DMS 273 (cell line): ENCODE results near the gene MAPK8IP1.

ENCODE experiments used
- DNase-seq: peaks from one replicate; lab custom pipeline; 2025; ENCODE audit not compliant: unreplicated experiment; lab: John Stamatoyannopoulos, UW

MAPK8IP1 gene

DNA sequence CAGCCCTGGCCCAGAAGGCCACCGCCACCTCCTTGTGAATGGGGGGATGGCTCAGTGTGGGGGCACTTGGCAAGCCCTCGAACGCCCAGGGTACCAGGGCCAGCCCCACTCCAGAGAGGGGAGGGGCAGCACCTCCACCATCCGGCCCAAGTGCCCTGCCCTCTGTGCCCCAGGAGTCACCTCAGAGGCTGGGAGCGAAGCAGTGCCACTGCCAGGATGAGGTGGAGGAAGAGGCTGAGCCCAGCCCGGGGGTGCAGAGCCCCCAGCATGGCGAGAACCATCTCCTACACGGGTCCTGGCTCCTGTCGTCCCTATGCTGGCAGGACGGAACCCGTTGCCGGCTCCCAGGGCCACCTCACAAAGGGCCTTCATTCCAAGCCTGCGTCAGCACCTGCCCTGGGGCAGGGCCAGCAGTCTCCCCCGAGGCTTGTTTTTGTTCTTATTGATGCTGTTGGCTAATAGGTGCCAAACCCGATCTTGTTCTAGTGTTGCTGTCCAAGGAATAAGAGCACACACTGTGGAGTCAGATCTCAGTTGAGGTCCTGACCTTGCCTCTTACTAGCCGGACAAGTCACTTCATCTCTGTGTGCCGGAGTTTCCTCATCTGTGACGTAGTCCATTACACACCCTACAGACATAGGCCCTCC, 21.6 kb downstream of the MAPK8IP1 start, which contains the start of gene FREY1:
FREY1 (minus strand) TSS at position 307 of the 647 bp plus-strand sequence; CDS start at position 281, 26 bp downstream.
- no peak for DNase-seq

DNA sequence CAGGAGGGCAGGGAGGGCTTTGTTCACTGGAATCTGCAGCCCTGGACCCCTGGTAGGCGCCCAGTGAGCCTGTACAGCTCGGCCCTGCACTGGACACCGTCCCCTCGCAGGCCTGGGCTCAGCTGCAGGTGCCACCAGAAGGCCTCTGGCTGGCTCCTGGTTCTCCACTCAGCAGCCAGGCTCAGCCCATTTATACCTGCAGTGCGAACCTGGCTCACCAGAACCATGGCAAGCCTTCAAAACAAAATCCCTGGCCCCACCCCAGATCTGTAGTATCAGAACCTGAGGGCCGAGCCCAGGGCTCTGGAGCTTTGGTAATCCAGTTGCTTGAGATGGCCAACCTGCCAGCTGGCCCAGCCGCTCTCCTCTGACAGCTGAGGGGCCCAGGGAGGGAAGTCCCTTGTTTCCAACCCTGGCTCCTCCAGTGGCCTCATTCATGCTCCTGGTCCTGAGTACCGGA, 22.5 kb downstream of the MAPK8IP1 start:
- DNase-seq, result peak; percentile 15

DNA sequence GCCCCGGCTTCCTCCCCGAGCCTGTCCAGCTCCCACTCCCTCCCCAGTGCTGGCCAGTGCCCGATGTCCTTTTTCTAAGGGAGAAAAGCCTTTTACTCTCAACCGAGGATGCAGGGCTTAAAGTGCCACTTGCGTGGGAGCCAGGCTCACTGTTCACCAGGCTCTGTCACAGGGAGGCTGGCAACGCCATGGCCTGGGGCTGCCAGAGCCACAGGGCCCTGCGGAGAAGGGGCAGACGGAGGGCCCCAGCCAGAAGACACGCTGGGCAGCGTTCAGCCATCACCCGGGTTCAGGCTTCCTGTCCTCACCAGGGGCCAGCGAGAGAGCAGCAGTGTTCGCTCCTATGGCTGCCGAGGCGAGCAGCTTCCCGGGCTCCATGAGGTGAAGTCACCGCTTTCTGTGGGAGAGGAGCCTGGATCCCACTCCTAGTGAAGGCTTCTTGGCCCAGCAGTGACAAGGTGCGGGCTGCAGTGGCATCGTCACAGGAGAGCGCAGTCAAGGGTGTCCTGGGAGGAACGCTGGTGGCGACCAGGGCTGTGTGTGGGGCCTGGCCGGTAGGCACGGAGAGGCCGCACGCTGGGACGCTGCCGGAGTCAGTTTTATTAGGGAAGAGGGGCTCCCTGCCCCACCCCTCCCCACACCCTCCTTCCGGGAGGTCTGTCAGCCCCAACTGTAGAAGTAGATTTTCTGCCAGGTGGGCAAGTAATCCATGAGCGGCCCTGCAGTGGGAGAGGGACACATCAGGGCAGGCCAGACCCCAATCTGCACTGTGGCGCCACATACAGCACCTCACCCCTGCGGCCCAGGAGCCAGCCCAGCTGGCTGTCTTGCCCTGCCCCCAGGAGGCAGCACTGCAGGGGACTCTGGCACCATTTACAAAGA, 24.4 kb downstream of the MAPK8IP1 start:
- DNase-seq, result no peak

DNA sequence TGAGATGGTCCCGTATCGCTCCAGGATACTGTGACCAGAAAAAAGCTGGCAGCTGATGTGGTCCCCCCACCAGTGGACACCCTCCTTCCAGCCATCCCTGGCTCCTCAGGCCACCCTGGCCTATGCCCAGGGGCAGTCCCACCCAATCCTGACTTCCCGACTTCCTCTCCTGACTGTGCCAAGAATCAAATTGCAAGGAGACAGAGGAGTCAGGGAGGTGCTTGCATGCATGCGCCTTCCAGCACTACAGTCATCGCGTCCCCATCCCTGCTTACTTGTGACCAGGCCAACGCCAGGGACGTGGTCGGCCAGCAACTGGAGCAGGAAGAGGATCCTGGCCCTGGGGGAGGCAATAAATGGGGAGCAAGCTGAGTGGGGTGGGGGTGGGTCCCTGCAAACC, 25.2 kb downstream of the MAPK8IP1 start:
- no peak for DNase-seq

DNA sequence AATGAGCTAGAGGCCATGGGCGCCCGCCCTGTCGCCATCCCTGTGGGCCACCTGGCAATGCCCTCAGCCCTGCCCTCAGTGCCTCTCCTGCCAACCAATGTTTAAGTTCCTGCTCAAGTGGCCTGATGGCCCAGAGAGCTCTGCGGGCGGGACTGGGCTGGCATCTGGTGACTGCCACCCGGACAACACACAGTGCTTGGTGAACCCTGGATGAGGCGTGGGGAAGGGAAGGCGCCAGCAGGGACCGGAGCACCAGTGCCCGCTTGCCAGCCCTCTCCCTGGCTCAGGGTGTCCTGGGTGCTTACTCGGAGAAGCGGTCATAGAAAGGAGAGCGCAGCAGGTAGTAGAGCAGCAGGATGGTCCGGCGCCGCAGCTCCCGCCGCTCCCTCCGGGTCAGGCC, 28.1 kb downstream of the MAPK8IP1 start:
- DNase-seq, result no peak

DNA sequence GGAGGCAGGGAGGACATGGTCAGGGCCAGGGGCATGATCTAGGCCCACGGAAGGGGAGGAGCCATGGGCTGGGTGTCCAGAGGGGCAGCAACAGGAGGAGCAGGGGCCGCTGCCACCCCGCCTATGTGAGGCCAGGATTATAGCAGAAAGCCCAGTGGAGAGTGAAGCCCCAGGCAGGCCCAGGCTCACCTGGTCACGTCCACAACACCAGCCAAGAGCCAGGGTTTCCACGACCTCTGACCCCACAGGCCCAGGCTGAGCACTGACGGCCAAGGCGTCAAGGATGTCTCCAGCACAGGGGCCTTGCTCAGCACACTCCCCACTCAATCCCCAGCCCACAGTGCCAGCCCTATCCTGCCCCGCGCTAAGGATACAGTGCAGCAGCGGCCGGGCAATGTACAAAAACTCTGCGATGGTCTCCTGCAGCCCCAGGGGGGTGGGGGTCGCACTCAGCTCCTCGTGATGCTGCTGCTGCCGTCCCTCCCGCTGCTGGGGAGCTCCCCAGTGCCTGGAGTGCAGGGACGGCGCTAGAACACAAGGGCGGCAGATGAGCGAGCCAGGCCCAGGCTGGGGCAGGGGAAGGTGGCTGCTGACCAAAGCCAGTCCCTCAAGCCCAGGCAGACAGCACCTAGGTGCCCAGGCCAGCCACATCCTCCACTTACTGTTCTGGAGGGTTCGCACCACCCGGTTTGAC, 28.6 kb downstream of the MAPK8IP1 start:
- no peak for DNase-seq

DNA sequence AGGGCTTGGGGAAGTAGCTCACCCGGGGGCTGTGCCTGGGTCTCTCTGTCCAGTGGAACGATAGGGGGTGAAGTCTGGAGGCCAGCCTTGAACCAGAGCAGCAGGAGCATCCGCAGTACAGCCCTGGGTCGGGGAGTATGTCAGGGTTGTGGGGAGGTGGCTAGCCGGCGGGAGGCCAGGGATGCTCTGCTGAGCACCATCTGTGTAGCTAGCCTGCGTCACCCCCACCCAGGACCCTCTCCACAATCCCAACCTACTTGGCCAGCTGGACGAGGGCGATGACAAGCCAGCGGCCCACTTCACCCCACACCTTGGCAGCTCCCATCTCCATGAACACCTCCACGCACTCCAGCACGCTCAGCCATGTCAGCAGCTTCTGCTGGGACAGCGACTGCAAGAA, 30.0 kb downstream of the MAPK8IP1 start:
- no peak for DNase-seq

DNA sequence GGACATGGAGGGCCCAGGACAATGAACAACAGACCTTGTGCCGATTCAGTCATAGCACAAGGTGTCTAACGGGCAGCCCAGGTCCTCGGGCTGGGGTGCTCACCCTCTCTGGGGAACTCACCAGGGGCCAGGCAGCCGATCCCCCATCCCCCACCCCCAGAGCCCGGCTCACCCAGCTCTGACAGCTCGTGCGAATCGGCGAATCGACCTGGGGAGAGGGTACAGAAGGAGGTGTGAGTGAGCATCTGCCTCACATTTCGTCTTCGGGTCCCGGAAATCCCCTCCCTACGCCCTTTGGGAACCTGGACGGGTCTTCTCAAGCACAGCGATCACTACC, 31.8 kb downstream of the MAPK8IP1 start:
- peak; percentile 34 for DNase-seq

DNA sequence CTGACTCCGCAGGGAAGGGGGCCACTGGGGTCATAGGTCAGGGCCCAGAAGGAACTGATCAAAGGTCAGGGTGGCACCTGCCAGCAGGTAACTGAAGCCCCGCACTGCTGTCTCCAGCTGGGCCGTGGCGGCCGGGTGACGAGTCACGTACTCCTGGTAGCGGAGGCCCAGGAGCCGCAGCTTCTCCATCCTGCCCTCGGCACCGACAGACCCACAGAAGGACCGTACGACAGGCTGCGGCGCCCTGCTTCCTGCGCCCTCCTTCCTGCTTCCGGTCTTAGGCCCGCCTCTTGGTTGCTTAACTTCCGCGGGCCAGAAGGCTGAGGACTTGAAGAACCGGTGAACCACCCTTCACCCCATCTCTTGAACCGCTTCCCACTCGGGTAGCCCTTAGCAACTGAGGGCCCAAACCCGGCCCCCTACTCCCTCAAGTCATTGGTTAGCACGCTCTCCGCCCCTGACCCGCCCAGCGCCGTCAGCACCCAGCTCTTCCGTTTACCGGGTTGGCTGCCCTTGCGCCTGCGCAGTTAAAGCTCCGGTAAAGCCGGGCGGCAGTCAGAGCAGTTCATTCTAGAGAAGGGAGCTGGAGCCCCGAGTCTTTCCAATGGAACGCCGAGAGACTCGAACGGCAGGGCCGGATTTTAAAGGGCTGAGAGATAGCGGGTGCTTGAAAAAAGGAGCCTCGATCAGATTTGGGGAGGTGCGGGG, 32.3 kb downstream of the MAPK8IP1 start, which contains the start of gene PEX16:
PEX16 (minus strand) TSS at position 255 of the 708 bp plus-strand sequence; CDS start at position 189, 66 bp downstream.
- peak; percentile 98 for DNase-seq

DNA sequence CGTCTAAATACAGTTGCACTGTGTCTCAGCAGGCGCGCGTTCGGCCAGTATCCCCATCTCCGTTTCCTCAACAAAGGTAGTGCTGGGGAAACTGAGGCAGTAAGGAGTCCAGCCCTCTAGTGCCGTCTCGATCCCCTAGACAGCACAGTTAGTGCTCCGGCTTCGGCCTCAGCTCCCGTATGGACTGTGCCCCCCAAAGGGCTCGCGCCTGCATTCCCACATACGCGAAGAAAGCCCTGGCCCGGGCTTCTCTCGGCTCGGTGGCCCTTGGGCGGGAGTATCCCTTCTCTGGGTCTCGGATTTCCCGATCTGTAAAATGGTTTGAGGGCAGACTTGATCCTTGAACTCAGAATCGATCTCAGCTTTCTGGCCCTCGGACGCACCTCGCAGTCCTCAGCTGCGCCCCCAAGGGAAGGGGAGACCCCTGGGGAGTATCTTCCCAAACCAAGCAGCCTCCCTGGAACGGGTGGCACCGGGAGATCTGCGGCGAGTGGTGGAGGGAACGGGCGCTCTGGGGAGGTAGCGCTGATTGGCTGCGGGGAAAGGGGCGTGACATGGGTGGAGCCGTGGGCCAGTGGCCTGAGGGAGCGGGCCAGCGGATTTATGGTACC, 33.0 kb downstream of the MAPK8IP1 start:
- DNase-seq, result peak; percentile 83

DNA sequence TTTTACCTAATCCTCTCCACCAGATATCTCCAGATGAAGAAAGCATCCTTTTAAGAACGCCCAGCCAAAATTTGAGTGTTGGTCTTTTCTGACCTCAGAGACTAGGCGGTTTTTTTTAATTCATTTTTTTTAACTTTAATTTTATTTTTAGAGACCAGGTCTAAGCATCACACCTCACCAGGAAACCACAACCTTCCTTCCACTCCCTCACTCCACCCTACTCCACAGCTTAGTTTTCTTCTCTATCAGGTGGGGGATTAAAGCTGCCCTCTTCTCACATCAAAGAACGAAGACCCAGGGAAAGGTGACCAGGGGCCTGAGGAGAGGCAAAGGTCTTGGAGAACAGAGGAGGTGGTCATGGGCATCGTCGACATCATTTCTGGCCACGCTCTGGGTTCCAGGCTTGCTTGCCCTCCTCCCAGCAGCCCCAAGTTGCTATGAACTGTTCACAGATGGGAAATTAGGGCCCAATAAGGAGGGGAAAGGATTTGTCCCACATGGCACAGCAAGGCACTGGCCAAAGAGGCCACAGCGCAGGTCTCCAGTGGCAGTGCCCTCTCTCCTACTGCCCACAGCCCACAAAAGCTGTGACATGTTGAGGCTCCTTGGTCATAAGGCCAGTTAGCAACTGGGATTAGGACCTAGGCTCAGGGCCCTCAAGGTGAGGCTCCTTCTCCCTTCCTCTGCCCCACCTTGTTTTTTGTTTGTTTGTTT, 33.7 kb downstream of the MAPK8IP1 start:
- no peak for DNase-seq

DNA sequence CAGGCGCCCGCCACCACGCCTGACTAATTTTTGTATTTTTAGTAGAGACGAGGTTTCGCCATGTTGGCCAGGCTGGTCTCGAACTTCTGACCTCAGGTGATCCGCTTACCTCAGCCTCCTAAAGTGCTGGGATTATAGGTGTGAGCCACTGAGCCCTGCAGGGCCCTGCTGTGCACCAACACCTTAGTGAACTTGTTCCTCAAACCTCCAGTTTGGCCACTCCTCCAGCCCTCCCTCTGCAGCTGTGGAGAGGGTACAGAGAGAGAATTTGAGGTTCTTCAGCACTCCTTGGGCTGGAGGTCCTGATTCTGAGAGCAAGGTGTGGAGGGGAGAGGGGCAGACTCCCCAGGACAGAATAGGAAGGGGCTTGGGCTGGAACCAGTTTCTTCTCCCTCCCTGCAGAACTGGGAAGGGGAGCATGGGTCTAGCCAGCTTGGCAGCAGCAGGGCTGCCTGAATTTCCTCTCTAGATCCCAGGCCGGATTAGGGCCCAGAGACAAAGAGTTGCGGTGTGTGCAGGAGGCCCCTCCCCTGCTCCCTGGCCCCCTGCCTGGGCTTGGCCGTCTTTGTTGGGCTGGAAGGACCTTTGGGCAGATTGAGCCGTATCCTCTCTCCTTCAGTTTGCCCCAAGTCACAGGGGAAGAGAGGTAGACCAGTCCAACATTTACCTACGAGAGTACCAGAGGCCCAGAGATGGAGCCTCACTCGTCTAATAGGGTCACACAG, 34.5 kb downstream of the MAPK8IP1 start:
- no peak for DNase-seq

DNA sequence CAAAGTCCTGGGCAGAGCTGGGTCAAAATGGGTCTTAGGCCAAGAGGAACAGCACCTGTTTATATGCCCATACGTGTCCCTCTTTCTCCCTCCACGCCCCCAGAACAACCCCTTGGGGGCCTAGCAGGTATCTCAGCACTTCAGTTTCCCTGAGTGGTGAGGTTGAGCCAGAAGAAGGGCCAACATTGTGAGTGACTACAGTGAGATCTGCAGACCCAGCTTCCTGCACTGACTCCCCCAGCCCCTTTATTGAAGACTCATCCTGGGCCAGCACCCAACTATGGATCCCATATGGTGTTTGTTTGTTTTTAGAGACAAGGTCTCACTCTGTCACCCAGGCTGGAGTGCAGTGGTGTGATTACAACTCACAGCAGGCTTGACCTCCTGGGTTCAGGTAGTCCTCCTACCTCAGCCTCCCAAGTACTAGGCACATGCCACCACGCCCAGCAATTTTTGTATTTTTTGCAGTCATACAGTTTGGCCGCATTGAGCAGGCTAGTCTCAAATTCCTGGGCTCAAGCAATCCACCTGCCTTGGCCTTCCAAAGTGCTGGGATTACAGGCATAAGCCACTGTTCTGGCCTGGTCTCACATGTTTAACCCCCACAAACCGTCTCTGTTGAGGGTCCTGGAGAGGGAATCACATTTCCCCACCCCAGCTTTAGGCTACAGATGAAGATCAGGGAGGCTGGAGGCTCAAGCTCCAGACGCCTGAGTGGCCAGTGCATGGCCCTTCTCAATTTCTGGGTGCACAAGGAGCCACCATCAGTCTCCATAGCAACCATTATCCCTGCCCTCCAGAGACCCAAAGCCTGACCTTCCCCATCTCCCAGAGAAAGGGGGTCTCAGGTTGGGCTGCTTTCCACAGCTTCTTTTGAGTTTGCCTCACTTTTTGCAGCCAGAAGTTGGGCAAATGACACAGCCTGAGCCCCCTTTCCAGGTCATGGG, 35.4 kb downstream of the MAPK8IP1 start:
- DNase-seq, result no peak

DNA sequence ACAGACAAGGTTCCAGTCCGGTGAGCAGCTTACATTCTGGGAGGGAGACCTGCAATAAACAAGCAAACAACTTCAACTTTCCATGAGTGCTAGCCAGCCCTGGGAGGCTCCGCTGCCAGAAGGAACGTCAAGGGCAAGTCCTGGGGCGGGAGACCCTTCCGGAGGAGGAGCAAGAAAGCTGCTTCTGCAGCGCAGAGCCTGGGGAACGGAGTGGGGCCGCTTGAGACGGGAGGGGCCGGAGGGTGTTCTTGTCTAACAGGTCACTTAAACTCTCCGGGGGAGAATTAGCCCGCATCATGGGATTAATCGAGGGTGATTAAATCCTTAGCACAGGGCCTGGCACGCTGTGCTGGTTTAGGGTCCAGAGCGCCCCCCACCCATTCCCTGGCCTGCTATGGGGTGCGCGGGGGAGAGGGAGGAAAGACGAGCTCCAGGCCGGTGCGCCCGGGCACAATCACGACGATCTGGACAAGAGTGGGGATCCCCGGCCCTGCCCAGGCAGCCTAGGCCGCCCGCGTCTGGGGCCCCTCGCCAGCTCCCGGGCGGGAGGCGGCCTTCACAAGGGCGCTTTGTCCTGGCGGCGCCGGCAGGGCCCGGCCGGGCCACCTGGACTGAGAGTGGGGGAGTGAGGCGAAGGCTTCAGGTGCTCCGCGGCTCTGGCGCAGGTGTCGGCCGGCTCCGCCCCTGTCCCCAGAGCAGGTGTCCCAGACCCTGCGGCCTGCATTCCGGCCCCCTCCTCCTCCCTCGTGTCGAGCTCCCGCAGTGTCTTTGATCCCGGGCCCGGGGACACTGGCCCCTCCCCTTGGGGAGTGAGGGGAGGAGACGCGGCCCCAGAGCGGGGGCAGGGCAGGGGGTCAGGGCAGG, 36.3 kb downstream of the MAPK8IP1 start:
- DNase-seq, result peak; percentile 39

DNA sequence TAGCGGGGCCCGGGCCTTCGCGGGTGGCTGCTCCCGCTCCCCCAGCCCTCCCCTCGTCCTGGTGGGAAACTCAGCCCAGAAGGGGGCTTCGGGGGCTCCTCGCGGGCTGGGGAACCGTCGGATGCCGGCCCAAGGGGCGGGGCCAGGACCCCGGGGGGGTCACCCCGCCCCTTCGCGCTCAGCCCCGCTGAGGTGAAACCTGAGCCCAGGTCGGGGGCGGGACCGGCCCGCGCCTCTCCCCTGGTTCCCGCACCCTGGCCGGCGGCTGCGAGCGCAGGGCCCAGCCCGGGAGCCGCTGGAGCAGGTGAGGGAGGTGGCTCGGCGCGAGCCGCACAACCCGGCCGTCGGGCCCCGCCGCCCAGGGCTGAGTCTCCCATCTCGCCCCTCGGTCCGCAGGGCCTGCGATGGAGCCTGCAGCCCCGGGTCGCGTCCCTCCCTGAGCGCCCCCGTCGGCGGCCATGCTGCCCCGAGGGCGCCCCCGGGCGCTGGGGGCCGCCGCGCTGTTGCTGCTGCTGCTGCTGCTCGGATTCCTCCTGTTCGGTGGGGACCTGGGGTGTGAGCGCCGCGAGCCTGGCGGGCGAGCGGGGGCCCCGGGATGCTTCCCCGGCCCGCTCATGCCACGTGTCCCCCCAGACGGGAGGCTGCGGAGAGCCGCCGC, 37.1 kb downstream of the MAPK8IP1 start, which contains the start of gene LARGE2:
LARGE2 (plus strand) TSS at position 232 of the 658 bp plus-strand sequence; CDS start at position 459, 227 bp downstream.
- DNase-seq, result peak; percentile 65
